ENCODE results near the gene ARHGAP24.

- TF ChIP-seq, protein P1, sequence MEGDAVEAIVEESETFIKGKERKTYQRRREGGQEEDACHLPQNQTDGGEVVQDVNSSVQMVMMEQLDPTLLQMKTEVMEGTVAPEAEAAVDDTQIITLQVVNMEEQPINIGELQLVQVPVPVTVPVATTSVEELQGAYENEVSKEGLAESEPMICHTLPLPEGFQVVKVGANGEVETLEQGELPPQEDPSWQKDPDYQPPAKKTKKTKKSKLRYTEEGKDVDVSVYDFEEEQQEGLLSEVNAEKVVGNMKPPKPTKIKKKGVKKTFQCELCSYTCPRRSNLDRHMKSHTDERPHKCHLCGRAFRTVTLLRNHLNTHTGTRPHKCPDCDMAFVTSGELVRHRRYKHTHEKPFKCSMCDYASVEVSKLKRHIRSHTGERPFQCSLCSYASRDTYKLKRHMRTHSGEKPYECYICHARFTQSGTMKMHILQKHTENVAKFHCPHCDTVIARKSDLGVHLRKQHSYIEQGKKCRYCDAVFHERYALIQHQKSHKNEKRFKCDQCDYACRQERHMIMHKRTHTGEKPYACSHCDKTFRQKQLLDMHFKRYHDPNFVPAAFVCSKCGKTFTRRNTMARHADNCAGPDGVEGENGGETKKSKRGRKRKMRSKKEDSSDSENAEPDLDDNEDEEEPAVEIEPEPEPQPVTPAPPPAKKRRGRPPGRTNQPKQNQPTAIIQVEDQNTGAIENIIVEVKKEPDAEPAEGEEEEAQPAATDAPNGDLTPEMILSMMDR (conservative IDR thresholded peaks at IDR 0.05 in 1 of 2, IDR thresholded peaks at IDR 0.05 in 1 of 2; ENCODE audit: extremely low read depth in 1 of 2, insufficient read depth in 1 of 2, low read depth in 1 of 2, low read length in 2 of 2) = peak in 1 of 2 donors; percentile 38
- no peak for TF ChIP-seq EZH2 (IDR thresholded peaks at IDR 0.05; ENCODE audit: borderline replicate concordance, low read length)
These were observed 489.3 kb downstream of the ARHGAP24 start for GRCh38 chr4:85964298-85964697.

Data from mammary epithelial cell (primary cell).